GM18951 (cell line): ENCODE data around the gene DSCAM.

Experiments
- POLR2A ChIP-seq: IDR thresholded peaks from 4 replicates; pipeline ENCODE4 v1.6.1; 2011; ENCODE audit warnings: mild to moderate bottlenecking; ENCODE audit not compliant: insufficient read length, insufficient read depth; ENCODE audit errors: extremely low read depth
- in situ Hi-C: fragments of 300-500 bp; cut with MboI; formaldehyde crosslinking; loops from one replicate; pipeline ENCODE4 v1.12.0; 2022; ENCODE audit warnings: low sequenced_read_pairs, mixed read lengths, inconsistent platforms; ENCODE audit not compliant: unreplicated experiment

Gene DSCAM

DNA sequence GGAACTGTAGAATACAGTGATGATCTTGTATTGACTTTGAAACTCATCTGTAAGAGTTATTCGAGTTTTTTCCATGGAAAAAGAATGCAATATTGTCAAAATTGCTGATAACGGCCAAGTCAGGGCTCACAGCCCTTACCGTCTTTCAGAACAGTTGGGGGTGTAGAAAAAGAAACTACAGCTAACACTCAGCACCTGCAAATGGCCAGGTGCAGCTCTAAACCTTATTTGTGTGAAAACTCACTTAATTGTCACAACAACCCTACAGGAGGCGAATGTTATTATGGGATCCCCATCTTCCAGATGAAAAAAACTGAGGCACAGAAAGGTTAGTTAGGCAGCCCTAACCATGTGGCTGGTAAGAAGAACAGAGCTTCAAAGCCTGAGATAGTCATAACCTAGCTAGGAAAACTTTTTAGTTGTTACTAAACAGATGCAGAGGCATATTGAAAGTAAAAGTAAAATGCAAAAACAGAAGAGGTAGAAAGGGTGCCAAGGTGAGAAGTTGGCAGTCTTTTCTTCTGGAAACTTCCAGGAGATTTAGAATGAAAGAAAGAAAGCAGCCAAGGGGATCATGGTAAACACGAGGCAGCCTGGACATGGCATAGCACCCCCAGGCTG is 76.4 kb downstream of the DSCAM start:
- in situ Hi-C loops = no loop called here
- TF ChIP-seq POLR2A = no peak

DNA sequence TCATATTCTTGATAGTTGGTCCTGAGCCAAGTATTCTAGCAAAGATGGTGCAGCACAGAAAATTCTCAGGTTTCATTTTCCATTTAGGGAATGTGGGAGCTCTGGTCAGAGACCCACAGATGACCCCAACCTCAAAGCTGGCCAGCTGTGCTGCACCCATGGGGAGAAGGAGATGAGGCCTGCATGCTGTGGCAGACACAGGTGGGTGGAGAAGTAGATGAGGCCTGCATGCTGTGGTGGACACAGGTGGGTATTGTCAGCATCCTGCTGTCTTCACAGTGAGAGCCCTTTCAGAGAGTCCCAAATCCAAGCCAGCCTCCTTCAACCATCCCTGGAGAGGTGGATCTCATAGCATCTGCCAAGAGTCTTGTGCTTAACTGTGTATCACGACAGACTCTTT is 77.7 kb downstream of the DSCAM start:
- no peak for TF ChIP-seq POLR2A
- in situ Hi-C loops = no loop called here

DNA sequence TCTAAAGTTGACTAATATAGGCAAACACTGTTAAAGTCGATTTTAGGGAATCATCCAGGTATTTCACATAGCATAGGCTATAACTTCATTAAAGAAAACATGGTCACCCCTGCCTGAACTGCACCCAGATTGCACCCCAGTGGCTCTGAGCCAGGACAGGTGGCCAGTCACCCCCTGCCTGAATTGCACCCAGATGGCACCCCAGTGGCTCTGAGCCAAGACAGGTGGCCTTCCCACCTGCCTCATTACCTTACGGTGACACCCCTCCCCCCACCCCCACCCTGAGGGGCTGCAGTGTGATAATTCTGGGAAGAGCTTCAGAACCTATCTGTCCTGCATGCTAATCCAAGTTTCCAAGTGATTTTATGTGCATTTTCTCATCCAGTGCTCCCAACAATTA is 78.9 kb downstream of the DSCAM start:
- no peak for TF ChIP-seq POLR2A
- in situ Hi-C loops = no loop called here

DNA sequence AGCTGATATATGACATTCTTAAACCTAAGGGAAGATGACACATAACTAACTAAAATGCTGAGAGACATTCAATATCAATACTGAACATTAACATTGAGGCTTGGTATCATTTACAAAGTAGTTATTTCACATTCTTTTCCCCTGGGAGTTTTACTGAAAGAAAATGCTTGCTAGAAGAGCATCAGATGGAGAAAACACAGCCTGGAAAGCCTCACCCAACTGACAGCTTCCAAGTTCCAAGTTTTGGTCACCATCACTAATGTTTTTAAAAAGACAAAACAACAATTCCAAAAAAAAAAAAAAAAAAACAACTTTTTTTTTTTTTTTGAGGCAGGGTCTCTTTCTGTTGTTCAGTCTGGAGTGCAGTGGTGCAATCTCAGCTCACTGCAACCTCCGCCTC is 80.6 kb downstream of the DSCAM start:
- in situ Hi-C loops = no loop called here
- TF ChIP-seq POLR2A = no peak

DNA sequence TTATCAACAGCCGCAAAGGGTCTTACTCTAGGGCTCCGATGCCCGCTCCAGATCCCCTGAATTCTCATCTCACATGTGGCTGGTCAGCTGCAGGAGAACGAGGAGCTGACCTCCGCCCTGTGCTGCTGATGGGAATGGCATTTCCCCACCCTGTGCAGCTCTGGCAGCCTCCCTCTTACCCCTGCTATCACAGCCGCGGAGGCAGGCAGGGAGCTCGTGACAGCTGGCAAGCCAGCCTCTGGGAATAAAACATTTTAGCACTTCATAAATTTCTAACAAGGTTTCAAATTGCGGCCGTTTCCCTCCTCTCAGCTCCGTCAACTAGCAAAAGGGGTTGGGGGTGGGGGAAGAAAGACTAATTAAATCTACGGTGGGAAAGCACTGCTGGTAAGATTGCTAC is 81.1 kb downstream of the DSCAM start:
- in situ Hi-C loops = no loop called here
- TF ChIP-seq POLR2A = no peak

DNA sequence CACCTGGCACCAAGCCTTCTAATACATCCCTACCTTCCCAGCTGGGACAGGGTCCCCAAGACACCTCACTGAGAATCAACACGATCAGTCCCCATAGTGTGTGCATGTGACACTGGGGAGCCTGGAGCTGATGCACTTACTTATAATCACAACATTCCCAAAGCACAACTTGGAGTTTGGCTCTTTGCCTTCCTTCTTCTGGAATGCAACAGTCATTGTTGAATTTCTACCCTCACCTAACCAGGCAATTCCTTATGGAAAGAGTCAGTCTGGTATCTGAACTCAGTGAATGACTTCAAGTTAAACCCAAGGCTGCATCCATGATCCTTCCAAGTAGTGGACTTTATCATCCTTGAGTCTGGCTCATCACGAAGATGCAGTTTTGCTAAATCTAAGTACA is 86.1 kb downstream of the DSCAM start:
- no peak for TF ChIP-seq POLR2A
- in situ Hi-C loops = no loop called here

DNA sequence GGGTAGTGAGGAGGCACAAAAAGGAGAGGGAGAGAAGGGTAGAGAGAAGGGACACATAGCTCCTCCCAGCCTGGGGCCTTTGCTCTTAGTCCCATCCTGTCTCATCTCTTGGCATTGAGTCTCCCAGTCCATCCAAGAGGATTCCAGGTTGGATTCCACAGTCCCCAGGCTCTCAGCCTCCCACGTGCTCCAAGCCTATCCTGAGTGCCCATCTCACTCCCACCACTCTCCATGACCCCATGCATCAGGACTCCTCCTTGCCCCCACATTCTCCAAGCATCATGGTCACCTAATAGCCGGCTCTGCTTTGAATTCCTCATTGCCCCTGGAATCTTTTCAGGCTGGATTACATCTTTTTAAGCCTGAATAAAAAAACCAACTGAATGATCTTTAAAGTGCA is 87.9 kb downstream of the DSCAM start:
- in situ Hi-C loops = no loop called here
- TF ChIP-seq POLR2A = no peak

DNA sequence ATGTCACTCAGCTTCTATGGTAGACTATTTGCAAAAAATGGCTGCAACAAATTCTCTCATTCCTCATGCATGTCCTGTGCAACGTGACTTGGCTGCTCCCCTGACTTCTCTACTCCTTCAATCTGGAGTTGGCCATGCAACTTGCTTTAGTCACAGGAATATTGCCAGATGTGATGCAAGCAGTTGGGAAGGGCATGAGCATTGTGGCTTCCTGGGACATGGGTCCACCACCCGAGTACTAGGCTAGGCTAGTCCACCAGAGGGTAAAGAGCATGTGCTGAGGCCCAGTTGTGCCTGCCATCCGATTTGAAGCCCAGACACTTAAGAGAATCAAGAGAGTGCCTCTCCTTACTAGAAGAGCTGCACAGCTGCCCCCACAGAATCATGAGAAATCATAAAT is 89.6 kb downstream of the DSCAM start:
- in situ Hi-C loops = no loop called here
- no peak for TF ChIP-seq POLR2A

DNA sequence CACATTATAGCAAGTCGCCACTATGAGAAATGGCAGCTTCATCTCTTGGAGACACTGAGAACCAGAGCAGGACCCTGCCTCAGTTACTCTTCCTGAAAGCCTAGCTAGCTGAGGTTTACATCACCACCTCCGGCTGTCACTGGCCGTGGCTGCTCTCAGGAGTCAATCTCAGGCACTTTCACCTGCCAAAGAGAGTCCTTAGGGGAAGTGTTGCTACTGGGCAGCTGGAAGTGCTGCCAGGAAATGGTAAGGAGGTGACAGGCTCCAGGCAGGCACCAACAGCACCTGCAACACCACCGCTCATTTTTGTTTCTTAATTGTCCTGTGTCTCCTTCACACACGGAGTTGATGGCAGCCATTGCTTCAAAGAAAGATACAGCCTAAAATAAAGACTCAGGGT is 92.5 kb downstream of the DSCAM start:
- no peak for TF ChIP-seq POLR2A
- in situ Hi-C loops = no loop called here

DNA sequence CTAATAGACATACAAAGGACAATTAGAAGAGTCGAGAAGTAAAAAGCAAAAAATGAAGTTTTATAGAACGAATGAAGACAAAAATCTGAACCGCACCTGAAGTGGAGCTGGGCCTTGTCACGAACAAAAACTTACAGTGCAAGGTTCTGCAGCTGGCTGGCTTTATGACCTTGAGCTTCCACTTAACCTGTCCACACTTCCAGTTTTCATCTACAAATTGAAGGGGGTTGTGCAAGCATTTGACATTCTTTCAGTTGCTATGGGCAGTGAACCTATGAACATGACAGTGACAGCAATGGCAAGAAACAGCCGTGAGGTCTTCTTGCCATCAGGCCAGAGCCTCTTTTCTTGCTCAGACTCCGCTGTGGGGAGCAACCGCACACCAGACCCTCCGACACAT is 93.2 kb downstream of the DSCAM start:
- in situ Hi-C loops = no loop called here
- TF ChIP-seq POLR2A = no peak

DNA sequence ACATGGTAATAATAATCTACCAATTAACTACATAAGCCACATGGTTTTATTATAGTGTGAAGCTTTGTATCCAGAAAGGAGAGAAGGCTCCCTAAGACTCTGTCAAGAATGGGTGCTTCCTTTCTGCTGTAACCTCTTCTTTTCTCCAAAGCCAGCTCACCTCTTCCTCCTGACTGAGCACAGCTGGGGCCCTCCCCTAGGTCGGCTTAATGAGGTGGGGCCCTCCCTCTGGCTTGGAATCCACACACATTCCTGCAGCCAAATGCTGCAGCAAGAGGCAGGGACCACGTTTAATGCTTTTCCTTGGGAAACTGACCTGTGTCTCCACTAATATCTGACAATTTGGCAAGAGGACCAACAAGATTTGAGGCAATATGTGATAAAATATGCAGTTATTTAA is 94.8 kb downstream of the DSCAM start:
- in situ Hi-C loops = no loop called here
- no peak for TF ChIP-seq POLR2A

DNA sequence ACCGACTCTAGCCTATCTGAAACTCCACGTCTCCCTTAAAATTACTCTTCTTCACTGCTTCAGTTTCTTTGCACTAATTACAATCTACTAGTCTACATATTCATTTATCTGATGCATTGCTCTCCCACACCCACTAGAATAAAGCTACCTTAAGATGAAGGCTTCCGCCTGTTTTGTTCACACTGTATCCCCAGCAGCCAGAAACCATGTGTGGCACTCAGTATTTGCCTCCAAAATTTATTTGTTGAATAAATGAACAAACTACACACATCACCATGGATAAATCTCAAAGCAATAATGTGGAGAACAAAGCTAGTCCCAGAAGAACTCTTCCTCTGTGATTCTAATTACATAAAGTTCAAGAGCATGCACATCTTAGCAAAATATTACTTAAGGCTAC is 95.7 kb downstream of the DSCAM start:
- no peak for TF ChIP-seq POLR2A
- in situ Hi-C loops = no loop called here

DNA sequence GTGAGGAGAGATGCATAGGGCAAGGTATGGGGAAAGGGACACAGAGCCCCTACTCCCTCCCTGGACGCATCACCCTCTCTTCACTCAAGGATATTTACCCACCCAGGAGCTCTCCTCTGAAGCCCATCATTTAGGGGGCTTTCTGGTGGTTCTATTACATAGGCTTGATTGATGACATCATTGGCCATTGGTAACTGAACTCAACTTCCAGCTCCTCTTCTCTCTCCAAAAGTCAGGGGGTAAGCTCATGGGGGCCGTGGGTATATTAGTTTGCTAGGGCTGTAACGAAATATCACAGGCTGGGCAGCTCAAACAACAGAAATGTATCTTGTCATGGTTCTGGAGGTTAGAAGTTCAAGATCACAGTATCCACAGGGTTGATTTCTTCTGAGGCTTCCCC is 110.8 kb downstream of the DSCAM start:
- in situ Hi-C loops = no loop called here
- TF ChIP-seq POLR2A = no peak

DNA sequence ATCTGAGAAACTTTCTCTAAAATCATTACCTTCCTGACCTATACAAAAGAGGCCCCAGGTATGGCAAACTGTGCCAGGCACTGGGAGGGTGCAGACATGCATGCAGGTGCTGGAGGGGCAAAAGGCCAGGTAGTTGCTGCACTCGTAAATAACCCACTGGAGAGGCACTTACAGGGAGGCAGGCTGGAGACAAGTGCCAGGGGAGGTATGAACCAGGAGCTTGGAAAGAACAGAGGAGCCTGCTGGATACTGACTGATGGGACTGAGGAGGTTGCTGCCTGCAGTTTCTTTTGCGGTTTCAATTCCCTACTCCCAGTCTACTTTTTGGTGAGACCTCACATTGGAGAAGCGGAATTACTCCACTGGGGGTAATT is 113.9 kb downstream of the DSCAM start:
- TF ChIP-seq POLR2A = no peak
- in situ Hi-C loops = no loop called here
